HG03378 (cell line): ENCODE measurements around the gene PTS.
A peak's percentile ranks its signal among the peaks of the same experiment; 100 is the strongest.

Experiments used
- ATAC-seq: cut with Tn5 transposase; IDR thresholded peaks from one replicate; pipeline ENCODE4 v1.9.1; 2021; ENCODE audit warnings: mild to moderate bottlenecking, moderate library complexity; ENCODE audit not compliant: unreplicated experiment

The PTS gene

DNA sequence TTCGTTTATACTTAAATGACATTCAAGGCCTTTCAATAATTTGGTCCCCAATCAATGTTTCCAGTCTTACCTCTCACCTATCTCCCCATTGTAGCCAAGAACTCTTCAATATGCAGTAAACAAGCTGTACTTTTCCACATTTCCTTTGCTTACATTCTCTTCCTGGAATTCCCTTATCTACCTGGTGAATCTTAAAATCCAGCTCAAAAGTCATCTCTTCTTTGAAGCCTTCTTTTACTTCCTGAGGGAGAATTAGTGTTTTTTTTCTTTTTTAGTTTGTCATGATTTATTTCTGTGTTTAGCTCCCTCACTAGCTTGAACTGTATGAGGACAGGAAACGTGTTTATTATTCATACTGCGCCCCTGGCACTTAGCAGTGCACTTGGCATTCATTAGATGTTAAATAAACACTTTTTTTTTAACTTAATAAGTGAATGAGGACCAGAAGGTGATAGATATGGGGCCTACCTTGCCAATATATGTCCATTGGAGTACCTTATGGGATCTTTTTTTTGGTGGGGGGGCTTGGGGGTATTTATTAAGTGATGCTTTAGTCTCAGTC, 4.9 kb upstream of the PTS start:
- no peak for ATAC-seq

DNA sequence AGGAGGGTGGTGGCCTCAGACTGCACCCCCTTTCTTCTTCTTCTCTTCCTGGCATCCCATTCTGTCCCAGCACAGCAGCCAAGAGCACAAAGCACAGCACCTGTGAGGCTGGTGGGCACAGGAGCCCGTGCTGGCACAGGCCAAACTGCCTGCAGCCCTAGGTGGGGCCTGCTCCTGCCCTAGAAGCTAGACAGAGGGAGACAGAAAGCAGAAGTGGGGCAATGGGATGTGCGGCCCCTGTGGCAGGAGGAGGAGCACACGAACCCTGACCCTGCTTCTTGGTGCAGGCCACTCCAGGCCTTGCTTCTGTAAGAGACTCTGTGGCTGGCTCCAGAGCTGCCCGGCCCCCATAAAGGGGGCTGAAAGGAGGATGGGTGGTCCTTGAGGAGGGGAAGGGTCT, 3.9 kb upstream of the PTS start:
- no peak for ATAC-seq

DNA sequence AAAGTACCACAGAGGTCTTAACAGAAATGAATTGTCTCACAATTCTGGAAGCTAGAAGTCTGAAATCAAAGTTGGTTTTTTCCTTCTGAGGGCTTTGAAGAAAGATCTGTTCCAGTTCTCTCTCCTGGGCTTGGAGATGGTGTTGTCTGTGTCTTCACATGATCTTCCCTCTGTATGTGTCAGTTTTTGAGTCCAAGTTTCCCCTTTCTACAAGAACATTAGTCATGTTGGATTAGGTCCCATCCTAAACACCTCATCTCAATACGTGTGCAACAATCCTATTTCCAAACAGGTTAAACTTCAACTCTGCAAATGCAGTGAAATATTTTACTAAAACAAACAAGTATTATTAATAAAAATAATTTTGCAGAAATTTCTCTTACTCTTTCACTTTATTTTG, 3.1 kb upstream of the PTS start:
- no peak for ATAC-seq

DNA sequence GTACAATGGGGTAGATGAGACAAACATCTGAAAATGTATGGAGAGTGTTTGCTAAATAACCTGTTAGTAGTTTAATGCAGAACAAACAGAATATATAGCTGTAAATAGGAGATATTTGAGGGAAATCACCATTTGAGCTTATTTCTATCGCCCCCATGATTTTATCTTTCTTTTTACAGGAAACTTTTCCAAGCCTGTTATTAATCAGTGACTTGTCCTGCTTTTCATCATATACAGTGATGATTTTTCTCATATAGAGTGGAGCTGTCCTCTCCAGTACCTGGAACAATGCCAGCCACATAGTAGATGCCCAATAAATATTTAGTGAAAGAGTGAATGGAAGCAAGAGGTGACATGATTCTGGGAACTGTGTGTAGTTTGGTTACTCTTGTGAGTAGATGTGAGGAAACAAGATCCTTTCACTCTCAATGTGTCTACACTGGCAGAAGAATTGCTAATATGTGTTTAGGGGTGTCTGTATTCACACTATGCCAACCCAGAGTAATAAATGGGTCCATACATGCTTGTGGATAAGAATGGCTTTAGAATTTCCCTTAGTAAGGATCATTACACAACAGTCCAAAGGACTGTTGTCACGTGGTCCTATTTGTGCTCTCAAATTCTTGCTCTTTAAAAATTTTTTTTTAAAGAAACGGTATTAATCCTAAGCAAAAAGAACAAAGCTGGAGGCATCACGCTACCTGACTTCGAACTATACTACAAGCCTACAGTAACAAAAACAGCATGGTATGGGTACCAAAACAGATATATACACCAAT, 2.3 kb upstream of the PTS start:
- ATAC-seq, result no peak

DNA sequence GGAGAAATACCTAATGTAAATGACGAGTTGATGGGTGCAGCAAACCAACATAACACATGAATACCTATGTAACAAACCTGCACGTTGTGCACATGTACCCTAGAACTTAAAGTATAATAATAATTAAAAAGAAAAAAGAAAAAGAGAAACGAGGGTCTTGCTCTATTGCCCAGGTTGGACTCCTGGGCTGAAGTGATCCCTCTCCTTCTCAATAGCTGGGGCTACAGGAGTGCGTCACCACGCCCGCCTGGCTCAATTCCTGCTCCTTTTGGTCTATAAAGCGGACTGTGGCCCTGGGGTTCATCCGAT, 521 bp upstream of the PTS start:
- no peak for ATAC-seq

DNA sequence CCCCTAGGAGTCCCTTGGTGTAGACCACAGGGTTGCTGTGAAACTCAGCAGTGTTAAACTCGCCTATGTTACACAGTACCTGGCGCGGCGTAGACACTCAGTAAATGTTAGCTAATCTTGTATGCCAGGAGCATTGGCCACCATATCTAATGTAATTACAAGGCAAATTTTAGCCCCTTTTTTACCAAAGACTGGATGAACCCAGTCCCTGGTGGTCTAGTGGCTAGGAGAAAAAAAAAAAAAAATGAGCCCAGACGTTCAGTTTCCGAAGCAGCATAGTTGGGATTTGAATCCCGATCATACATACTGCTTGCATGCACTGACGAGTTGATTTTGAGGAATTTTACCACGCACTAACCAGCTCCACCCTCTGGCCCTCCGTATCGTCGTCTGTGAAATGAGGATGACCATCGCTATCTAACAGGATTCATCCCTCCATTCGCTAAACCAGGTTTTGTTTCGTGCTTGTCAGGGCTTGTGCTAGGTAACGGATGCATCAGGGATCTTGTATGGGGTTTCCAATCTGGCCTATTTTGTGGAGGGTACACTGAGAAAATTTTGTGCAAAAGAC, 688 bp downstream of the PTS start:
- peak; percentile 39 for ATAC-seq

DNA sequence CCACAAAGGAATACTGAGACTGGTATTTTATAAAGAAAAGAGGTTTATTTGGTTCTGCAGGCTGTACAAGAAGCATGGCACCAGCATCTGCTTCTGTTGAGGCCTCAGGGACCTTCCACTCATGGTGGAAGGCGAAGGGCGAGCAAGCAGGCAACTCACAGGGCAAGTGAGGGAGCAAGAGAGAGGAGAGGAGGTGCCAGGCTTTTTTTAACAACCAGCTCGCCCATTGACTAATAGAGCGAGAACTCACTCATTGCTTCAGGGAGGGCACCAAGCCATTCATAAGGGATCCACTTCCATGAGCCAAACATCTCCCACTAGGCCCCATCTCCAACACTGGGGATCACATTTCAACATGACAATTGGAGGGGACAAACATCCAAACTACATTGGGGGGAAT, 1.2 kb downstream of the PTS start:
- ATAC-seq, result no peak

DNA sequence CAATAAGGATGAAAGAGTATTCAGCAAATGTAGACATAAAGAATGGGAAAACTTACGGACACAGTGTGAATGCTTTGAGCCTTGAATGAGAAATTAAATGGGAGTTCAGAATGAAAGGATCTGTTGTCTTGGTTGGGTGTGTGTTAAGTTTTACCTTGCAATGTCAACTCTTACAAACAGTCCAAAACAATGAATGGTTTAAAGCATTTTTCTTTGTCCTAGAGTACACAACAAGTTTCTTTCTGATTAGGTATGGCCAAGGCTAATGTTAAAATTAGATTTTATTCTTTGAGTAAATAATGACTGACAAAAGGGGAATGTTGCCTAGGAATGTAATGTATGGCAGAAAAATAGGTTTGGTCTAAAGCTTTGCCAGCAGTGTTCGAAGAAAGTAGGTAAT, 2.5 kb downstream of the PTS start:
- no peak for ATAC-seq

DNA sequence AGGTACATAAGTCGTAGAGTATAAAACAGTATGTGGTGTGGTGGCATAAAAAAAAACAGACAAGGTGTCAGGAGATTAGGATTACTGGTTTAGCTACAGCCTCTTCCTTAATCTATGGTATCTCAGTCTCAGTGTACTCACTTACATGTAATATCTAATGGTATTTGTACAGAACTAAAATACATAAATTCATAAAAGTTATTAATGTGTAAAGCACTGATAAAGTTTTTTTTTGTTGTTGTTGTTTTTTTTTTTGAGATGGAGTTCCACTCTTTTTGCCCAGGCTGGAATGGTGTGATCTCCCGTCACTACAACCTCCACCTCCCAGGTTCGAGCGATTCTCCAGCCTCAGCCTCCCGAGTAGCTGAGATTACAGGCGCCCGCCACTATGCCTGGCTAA, 2.9 kb downstream of the PTS start:
- no peak for ATAC-seq

DNA sequence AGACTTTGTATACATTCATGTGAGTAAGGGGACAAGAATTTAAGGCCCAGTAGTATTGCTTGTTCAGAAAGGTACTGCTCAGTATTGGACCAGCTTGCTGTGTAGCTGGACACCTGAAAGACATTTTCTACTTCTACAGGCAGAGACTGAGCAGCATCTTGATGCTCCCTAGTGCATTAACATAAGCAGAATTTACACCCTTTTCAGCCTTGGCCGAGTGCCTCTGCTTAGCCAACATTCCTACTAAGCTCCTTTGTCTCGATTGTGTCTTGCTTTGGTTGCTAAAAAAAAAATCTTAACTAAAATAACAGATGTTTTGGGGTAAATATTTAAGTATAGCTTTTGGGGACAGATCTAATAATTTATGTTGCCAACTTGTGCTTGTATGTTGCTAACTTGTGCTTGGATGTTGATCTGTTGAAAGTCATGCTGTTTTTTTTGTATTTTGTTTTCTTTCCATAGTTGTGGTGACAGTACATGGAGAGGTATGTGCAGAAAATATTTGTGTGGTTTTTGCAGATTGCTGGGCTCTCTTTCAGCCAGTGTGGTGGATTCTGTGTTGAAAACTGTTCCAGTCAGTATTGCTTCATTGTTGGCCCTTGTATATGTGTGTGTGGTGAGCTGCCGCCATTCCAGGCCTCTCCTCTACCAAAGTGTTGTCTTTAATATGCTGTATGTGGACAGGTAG, 3.7 kb downstream of the PTS start:
- no peak for ATAC-seq

DNA sequence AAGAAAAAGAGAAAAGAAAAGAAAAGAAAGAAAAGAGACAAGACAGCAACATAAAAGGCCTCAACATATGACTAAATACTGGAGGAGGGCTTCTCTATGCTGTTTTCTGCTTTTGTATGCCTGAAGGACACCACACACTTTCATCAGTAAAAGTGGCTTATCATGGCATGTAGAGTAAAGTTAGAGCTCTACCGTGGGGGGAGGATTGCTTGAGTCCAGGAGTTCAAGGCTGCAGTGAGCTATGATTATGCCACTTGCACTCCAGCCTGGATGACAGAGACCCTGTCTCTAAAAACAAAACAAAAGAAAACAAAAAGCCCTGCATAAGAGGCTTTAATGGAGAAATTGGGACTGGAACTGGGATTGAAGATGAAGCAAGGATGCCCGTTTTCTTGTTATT, 5.7 kb downstream of the PTS start:
- no peak for ATAC-seq

DNA sequence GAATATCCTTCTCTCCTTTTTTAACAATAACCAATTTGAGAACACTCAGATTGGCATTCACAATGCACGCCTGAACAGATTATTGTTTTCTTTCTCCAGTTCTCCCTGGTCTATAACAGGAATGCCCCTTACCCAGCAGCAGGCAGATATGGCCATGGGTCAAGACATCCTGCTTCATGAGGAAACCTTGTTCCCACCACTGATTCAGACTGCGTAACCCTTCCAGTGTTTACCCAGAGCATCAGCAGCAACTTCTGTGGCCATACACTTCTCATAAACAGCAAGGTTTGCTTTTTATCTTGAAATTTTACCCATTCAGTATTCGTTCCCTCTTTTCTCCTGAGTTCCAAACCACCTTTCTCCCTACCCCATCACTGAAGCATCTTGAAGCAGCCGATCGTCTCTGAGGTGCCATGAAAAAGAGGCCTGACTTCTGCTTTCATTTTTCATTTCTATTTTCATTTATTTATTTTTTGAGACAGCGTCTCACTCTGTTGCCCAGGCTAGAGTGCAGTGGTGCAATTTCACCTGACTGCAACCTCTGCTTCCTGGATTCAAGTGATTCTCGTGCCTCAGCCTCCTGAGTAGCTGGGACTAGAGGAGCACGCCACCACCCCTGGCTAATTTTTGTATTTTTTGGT, 9.6 kb downstream of the PTS start:
- no peak for ATAC-seq

DNA sequence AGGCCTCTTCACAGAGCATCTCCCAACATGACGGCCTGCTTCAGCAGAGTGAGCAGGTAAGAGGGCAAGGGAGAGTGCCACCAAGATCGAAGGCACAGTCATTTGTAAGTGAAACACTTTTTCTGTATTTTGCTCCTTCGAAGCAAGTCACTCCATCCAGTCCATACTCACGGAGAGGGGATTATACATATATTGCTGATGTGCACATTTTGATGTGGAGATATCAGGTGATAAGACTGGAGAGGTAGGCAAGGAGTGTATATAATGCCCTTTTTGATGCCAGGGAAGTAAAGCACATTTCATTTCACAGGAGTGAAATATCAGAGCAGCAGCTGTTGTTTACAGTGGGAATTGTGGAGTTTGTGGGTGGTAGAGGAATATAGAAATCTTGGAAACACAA, 11.2 kb downstream of the PTS start:
- ATAC-seq, result no peak

DNA sequence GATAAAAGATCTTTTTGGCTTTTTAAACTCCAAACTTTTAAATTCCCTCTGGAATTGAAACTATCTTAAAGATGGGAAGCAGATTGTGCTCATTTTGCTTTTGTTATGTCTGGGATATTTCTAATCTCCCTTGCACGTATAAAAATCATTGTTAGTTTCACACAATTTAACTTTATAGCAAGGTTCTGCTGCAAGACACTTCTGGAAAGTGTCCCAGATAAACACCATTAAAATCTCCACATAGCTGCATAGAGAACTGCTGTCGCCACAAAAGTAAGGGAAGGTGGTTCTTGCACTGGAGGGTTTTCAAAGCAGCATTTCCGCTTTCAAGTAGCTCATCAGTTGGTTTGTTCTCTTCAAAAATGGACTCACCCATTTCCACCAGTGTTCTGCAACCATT, 11.8 kb downstream of the PTS start:
- no peak for ATAC-seq

DNA sequence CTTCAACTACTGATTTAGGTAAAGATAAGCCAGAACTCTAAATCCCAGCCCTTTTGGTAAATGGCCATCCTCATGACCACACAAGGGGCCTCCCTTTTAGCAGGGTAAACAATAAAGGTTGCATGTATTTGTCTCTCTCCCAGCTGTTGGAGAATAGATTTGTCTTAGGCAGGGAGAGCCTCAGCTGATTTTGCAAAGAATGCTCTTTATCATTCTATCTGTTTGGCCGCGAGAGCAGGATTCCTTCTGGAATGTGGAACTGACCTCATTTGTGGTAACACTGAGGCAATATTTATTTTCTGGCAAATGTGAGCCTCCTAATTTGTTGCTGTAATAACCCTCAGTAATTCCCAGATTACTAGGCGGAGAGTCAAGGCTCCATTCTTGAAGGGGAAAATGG, 15.3 kb downstream of the PTS start:
- no peak for ATAC-seq

DNA sequence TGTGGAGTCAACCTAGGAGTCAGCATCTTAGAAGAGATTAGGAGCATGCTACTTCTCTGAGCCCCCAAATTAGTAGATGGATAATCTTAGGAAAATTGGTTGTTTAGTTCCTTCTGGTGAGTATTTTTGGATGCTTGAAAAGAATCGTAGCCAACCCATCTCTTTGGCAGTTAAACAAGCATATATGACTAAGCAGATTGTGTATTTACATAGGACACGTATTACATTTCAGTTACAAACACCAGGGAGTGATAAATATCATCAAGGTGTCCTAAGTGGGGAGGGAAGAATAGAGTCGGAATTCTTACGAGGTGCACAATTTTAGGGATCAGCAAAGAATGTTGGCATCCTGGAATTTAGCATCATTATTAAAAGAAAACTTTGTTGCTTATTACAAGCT, 21.0 kb downstream of the PTS start:
- ATAC-seq, result no peak

DNA sequence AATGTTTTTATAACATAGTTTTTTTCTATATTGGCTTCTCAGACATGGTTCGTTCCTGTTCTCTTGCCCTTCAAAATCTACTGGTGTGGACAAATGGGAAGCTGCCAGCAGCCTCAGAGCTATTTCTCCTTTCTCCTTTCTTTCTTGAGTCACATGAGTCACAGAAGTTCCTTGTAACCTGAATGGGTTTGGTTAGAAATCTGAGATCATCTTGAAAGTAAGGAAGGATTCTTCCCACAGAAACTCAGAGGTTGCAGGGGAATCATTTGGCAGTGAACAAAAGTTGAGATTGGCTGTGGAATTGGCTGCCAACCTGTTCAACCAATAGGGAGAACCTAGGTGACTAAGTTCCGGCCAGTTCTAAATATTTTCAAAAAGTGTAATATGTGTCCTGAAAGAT, 22.0 kb downstream of the PTS start:
- no peak for ATAC-seq

DNA sequence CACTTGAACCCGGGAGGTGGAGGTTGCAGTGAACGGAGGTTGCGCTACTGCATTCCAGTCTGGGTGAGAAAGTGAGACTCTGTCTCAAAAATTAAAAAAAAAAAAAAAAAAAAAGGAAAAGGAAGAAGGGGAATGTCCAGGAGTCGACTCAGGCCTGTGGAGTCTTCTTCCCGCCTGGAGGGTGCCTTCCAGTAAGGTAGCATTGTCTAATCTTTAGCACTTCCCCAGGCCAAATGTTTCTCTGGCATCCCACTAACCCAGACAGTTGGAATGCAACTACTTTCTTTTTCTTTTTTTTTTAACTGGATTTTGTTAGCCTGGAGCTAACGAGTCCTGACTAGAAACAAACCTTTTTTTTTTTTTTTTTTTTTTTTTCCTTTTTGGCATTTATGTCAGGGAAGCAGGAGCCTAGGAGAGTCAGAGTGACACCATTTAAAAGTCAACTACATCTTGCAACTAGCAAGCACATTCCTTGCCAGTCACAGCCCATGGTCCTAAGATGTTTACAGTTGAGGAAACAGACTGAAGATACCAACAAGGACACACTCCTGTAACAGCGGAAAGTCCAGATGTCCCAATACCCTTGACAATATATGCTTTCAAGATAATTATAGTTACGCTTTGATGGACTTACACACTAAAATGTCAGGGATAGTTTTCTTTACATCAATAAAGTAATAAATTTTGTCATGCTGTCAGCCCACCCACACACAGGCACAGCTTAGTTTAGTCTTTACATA, 23.8 kb downstream of the PTS start:
- no peak for ATAC-seq

DNA sequence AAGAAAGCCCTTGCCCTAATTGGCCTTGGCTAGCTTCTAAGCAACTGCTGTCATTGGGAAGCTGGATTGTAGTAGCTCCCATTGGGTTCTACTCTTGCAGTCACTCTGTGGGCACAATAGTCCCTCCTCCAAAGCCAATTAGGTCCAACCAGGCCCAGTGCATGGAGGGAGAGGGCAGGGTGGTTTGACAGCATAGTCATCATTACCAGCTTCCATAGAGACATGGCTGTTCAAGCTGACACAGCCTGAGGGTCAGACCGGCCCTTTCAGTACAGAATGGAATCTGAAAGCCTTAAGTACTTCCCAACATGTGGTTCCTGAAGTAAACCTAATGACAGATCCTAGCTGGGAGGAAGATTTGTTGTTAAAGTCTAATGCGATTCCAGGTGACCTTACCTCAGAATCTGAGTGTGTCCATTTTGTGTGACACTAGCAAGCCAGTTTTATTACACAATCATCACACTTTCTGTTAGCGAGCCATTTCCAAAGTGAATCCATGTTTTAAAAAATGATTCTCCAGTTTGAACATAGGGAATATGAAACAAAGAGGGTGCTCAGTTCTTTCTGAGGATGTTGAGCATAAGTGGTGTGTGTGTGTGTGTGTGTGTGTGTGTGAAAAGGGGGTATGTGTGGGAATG, 27.5 kb downstream of the PTS start:
- ATAC-seq, result no peak

DNA sequence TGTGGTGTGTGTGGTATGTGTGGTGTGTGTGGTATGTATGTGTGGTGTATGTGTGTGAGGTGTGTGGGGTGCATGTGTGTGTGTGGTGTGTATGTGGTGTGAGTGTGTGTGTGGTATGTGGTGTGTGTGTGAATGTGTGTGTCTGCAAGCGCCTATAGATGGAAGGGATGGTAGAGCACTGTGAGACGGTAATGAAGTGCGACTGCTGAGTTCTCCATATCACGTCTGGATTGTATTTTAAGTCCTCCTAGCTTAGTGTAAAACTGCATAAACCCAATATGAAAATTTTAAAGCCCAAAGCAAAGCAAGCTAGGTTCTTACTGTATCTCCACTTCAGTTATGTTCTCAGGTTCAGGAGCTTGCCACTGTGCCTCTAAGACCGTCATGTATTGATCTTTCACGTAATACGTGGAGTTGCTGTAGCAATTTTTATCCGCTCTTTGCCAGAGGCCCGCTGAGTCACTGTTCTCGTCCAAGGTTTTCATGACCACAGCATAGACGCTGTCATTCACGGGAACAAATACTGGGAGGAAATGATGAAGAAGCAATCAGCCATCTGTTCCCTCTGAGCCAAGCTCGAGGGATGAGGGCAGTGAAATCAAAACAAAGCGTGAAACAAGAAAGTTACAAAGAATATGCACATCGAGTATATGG, 29.0 kb downstream of the PTS start:
- no peak for ATAC-seq
